H9 (cell line): ENCODE results near the gene KRR1. TPM values are rescaled to one million over a fixed set of nuclear protein-coding genes. Genes with fewer than 3 reads are reported as not detected.

Experiments
- DNase-seq: peaks from one replicate; pipeline ENCODE4 v3.0.0-alpha.2; 2017
- H2AFZ ChIP-seq: one replicate; pipeline ENCODE4 v1.6.1; 2013; ENCODE audit warnings: mild to moderate bottlenecking, low read length, control low read depth, moderate library complexity
- H2AK5ac ChIP-seq: 2 replicates; pipeline ENCODE4 v1.6.1; 2013; ENCODE audit warnings: low read length, control low read depth, mixed read lengths; ENCODE audit not compliant: insufficient read length
- H2BK120ac ChIP-seq: one replicate; pipeline ENCODE4 v1.6.1; 2013; ENCODE audit warnings: low read depth, mild to moderate bottlenecking, low read length, control low read depth, inconsistent platforms; ENCODE audit not compliant: poor library complexity, severe bottlenecking
- H2BK12ac ChIP-seq: 2 replicates; pipeline ENCODE4 v1.6.1; 2013; ENCODE audit warnings: low read length, control low read depth, mixed read lengths, low read depth; ENCODE audit not compliant: insufficient read length
- H2BK15ac ChIP-seq: 2 replicates; pipeline ENCODE4 v1.6.1; 2013; ENCODE audit warnings: low read depth, low read length, control low read depth
- H2BK20ac ChIP-seq: one replicate; pipeline ENCODE4 v1.6.1; 2013; ENCODE audit warnings: low read depth, mild to moderate bottlenecking, low read length, control low read depth, inconsistent platforms; ENCODE audit not compliant: poor library complexity, severe bottlenecking
- H2BK5ac ChIP-seq: 2 replicates; pipeline ENCODE4 v1.6.1; 2013; ENCODE audit warnings: low read length, control low read depth, mixed read lengths; ENCODE audit not compliant: insufficient read length
- H3K14ac ChIP-seq: 2 replicates; pipeline ENCODE4 v1.6.1; 2013; ENCODE audit warnings: low read length, control low read depth; ENCODE audit not compliant: insufficient read depth
- H3K18ac ChIP-seq: 2 replicates; pipeline ENCODE4 v1.6.1; 2013; ENCODE audit warnings: low read depth, mild to moderate bottlenecking, mixed read lengths, low read length, control low read depth; ENCODE audit not compliant: insufficient read length
- H3K23ac ChIP-seq: 2 replicates; pipeline ENCODE4 v1.6.1; 2013; ENCODE audit warnings: low read length, control low read depth, mixed read lengths, low read depth; ENCODE audit not compliant: insufficient read length
- H3K23me2 ChIP-seq: 2 replicates; pipeline ENCODE4 v1.6.1; 2013; ENCODE audit warnings: low read depth, mild to moderate bottlenecking, mixed read lengths, low read length, control low read depth; ENCODE audit not compliant: insufficient read length, poor library complexity, severe bottlenecking
- H3K27ac ChIP-seq: 2 replicates; pipeline ENCODE4 v1.5.1; 2013; ENCODE audit warnings: low read length, control low read depth, mixed read lengths, low read depth; ENCODE audit not compliant: insufficient read length
- H3K27me3 ChIP-seq: 2 replicates; pipeline ENCODE4 v1.6.1; 2013; ENCODE audit warnings: low read length, control low read depth, inconsistent platforms; ENCODE audit not compliant: insufficient read depth
- H3K4ac ChIP-seq: 2 replicates; pipeline ENCODE4 v1.6.1; 2013; ENCODE audit warnings: low read depth, mild to moderate bottlenecking, control low read depth, inconsistent platforms, low read length, moderate library complexity
- H3K4me1 ChIP-seq: 2 replicates; pipeline ENCODE4 v1.6.1; 2013; ENCODE audit warnings: low read length, control low read depth, inconsistent platforms; ENCODE audit not compliant: insufficient read depth
- H3K4me2 ChIP-seq: 2 replicates; pipeline ENCODE4 v1.6.1; 2013; ENCODE audit warnings: low read length, control low read depth, mixed read lengths; ENCODE audit not compliant: insufficient read length, insufficient read depth
- H3K56ac ChIP-seq: 2 replicates; pipeline ENCODE4 v1.6.1; 2013; ENCODE audit warnings: low read depth, mild to moderate bottlenecking, mixed read lengths, low read length, control low read depth; ENCODE audit not compliant: insufficient read length
- H3K79me1 ChIP-seq: 2 replicates; pipeline ENCODE4 v1.6.1; 2013; ENCODE audit warnings: low read depth, mild to moderate bottlenecking, moderate library complexity, low read length, control low read depth, inconsistent platforms; ENCODE audit not compliant: insufficient read depth, poor library complexity, severe bottlenecking
- H3K79me2 ChIP-seq: 2 replicates; pipeline ENCODE4 v1.6.1; 2013; ENCODE audit warnings: low read length, control low read depth, inconsistent platforms; ENCODE audit not compliant: insufficient read depth
- H3K9ac ChIP-seq: 2 replicates; pipeline ENCODE4 v1.6.1; 2013; ENCODE audit warnings: low read length, control low read depth, mixed read lengths; ENCODE audit not compliant: insufficient read length; ENCODE audit errors: extremely low read depth
- H3K9me3 ChIP-seq: one replicate; pipeline ENCODE4 v1.6.1; 2013; ENCODE audit warnings: low read depth, low read length, inconsistent platforms; ENCODE audit not compliant: control insufficient read depth
- H3T11ph ChIP-seq: one replicate; pipeline ENCODE4 v1.6.1; 2013; ENCODE audit warnings: mild to moderate bottlenecking, low read length, control low read depth, inconsistent platforms
- H4K20me1 ChIP-seq: one replicate; pipeline ENCODE4 v1.6.1; 2013; ENCODE audit not compliant: control insufficient read depth, insufficient read length, insufficient read depth
- H4K5ac ChIP-seq: 2 replicates; pipeline ENCODE4 v1.6.1; 2013; ENCODE audit warnings: low read depth, mild to moderate bottlenecking, mixed read lengths, low read length, control low read depth; ENCODE audit not compliant: insufficient read length
- H4K8ac ChIP-seq: replicated peaks from 2 replicates; pipeline ENCODE4 v1.6.1; 2013; ENCODE audit warnings: low read length, control low read depth, mixed read lengths, low read depth; ENCODE audit not compliant: insufficient read length
- H4K91ac ChIP-seq: 2 replicates; pipeline ENCODE4 v1.6.1; 2013; ENCODE audit warnings: low read depth, mild to moderate bottlenecking, moderate library complexity, mixed read lengths, low read length, control low read depth; ENCODE audit not compliant: insufficient read length
- H3K27ac Mint-ChIP-seq, 3 experiments: 2 replicates in 2 of 3; 3 replicates in 1 of 3; pipeline ENCODE4 v1.8.0; 2020 to 2021; ENCODE audit warnings: mixed read lengths in 3 of 3, mild to moderate bottlenecking in 1 of 3, moderate library complexity in 1 of 3
- H3K27me3 Mint-ChIP-seq: 2 replicates; pipeline ENCODE4 v1.8.0; 2021; ENCODE audit warnings: low read depth, mild to moderate bottlenecking, moderate library complexity, mixed read lengths
- H3K36me3 Mint-ChIP-seq, 3 experiments: 2 replicates in 2 of 3; 3 replicates in 1 of 3; pipeline ENCODE4 v1.8.0; 2020 to 2021; ENCODE audit warnings: low read depth in 3 of 3, mixed read lengths in 3 of 3; ENCODE audit not compliant: insufficient read depth in 1 of 3
- H3K4me1 Mint-ChIP-seq, 2 experiments: 2 replicates each; pipeline ENCODE4 v1.8.0; 2020; ENCODE audit warnings: mixed read lengths in 2 of 2
- H3K4me3 Mint-ChIP-seq, 2 experiments: 2 replicates in 1 of 2; 3 replicates in 1 of 2; pipeline ENCODE4 v1.8.0; 2020 to 2021; ENCODE audit warnings: mild to moderate bottlenecking in 2 of 2, mixed read lengths in 2 of 2, moderate library complexity in 1 of 2
- H3K9me3 Mint-ChIP-seq, 2 experiments: 2 replicates in 1 of 2; 3 replicates in 1 of 2; pipeline ENCODE4 v1.8.0; 2020; ENCODE audit warnings: mild to moderate bottlenecking in 2 of 2, mixed read lengths in 2 of 2, moderate library complexity in 1 of 2
- WGBS: extraction: QIAGEN DNeasy Blood & Tissue Kit; methylation state at CpG from one replicate; pipeline ENCODE4 v1.1.7; 2013; ENCODE audit warnings: missing lambda C conversion rate, low lambda C conversion rate, mixed read lengths; ENCODE audit not compliant: insufficient read length; ENCODE audit errors: extremely low coverage; 5-methylcytosine and 5-hydroxymethylcytosine counted together
- total RNA-seq: library from RNA; stranded (reverse); gene quantifications from 2 replicates; pipeline ENCODE4 v1.2.1, GENCODE V29; 2021
- TF ChIP-seq, protein P1 (sequence below): fragments of 200-600 bp; sonication (generic); conservative IDR thresholded peaks from 3 replicates; pipeline ENCODE4 v1.8.0; 2021; ENCODE audit warnings: antibody characterized with exemption, mild to moderate bottlenecking

Gene KRR1
- total RNA-seq, 1 experiment from 2014 or later = 88.9 TPM

- no peak overlapping the region for H2AK5ac ChIP-seq
- H2BK12ac ChIP-seq = no peak overlapping the region
- no peak overlapping the region for H3K23ac ChIP-seq
- H3K27me3 ChIP-seq = no peaks in the 10 kb centered on the region
- TF ChIP-seq, protein P1, sequence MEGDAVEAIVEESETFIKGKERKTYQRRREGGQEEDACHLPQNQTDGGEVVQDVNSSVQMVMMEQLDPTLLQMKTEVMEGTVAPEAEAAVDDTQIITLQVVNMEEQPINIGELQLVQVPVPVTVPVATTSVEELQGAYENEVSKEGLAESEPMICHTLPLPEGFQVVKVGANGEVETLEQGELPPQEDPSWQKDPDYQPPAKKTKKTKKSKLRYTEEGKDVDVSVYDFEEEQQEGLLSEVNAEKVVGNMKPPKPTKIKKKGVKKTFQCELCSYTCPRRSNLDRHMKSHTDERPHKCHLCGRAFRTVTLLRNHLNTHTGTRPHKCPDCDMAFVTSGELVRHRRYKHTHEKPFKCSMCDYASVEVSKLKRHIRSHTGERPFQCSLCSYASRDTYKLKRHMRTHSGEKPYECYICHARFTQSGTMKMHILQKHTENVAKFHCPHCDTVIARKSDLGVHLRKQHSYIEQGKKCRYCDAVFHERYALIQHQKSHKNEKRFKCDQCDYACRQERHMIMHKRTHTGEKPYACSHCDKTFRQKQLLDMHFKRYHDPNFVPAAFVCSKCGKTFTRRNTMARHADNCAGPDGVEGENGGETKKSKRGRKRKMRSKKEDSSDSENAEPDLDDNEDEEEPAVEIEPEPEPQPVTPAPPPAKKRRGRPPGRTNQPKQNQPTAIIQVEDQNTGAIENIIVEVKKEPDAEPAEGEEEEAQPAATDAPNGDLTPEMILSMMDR = no peak
- no peak overlapping the region for H3K18ac ChIP-seq
- H2BK5ac ChIP-seq = no peak overlapping the region
- Mint-ChIP-seq H3K9me3 (no peaks in the 10 kb centered on the region; a peak in 2 of 5 replicates), H3K27ac (no peak overlapping the region), H3K4me3 (no peak overlapping the region), H3K36me3 (peaks cover 0 to 7% (median 0%) of the 10 kb centered on the region in 3 experiments; a peak in 1 of 7 replicates), H3K4me1 (peaks cover 15% of the 10 kb centered on the region in 2 experiments), H3K27me3 (no peaks in the 10 kb centered on the region)
- H3K4ac ChIP-seq = no peak overlapping the region
- H3K4me2 ChIP-seq = no peak overlapping the region
- no peak overlapping the region for H4K8ac ChIP-seq
- peaks cover 3% of the 10 kb centered on the region; the same call in 1 of the 2 replicates for H3K4me1 ChIP-seq
- no peaks in the 10 kb centered on the region for H3K79me2 ChIP-seq
- no peaks in the 10 kb centered on the region for H3K9me3 ChIP-seq
- no peak overlapping the region for H4K91ac ChIP-seq
- no peak overlapping the region for H2AFZ ChIP-seq
- no peak overlapping the region for H3K27ac ChIP-seq
- H3K56ac ChIP-seq = no peak overlapping the region
- no peak overlapping the region for H4K5ac ChIP-seq
- H2BK15ac ChIP-seq = no peak overlapping the region
- H3K79me1 ChIP-seq = no peaks in the 10 kb centered on the region
- WGBS = no CpG with 5 or more reads among the region's 6 CpGs
- no peaks in the 10 kb centered on the region for H4K20me1 ChIP-seq
- H3T11ph ChIP-seq = no peak overlapping the region
- no peaks in the 10 kb centered on the region for H3K23me2 ChIP-seq
- no peak overlapping the region for H2BK120ac ChIP-seq
- no peak overlapping the region for H3K9ac ChIP-seq
- no peak overlapping the region for H2BK20ac ChIP-seq
- H3K14ac ChIP-seq = no peak overlapping the region
- no peak for DNase-seq
Measured at GRCh38 chr12:75471902-75472890, 39.2 kb downstream of the KRR1 start.
